HFF-Myc (cell line): ENCODE data around the gene IDI2.

ENCODE experiments used
- DNase-seq: peaks from one replicate; pipeline ENCODE4 v3.0.0-alpha.2; 2011; ENCODE audit warnings: low read depth; ENCODE audit errors: extremely low read depth
- H3K4me3 ChIP-seq: replicated peaks from 2 replicates; pipeline ENCODE4 v1.5.1; 2011; ENCODE audit warnings: low read depth, mild to moderate bottlenecking, control low read depth, low read length
- TF ChIP-seq, protein P1 (sequence below): IDR thresholded peaks from 2 replicates; pipeline ENCODE4 v1.5.1; 2012; ENCODE audit warnings: mild to moderate bottlenecking, low read depth, low read length, control low read depth; ENCODE audit errors: missing control alignments

IDI2 gene

DNA sequence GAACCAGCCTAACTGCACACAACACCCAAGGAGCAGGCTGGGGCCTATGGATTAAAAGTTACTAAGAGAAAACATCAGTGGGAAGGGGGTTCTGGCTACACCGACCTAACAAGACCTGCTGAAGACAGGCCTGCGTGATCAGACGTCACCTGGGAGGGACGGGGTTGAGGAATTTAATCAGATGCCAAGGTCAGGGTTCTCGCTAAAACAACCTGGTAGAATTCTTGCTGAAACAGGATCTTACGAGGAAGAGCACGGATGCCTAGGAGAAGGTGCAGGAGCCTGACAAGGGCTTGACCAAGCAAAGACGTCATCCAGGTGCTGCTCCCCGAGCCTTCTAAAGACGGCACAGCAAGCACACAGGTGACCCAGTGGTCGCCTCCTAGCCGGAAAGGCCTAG lies 1.6 kb downstream of the IDI2 start:
- H3K4me3 ChIP-seq, result no peak overlapping the region
- DNase-seq, result no peak
- TF ChIP-seq, protein P1, sequence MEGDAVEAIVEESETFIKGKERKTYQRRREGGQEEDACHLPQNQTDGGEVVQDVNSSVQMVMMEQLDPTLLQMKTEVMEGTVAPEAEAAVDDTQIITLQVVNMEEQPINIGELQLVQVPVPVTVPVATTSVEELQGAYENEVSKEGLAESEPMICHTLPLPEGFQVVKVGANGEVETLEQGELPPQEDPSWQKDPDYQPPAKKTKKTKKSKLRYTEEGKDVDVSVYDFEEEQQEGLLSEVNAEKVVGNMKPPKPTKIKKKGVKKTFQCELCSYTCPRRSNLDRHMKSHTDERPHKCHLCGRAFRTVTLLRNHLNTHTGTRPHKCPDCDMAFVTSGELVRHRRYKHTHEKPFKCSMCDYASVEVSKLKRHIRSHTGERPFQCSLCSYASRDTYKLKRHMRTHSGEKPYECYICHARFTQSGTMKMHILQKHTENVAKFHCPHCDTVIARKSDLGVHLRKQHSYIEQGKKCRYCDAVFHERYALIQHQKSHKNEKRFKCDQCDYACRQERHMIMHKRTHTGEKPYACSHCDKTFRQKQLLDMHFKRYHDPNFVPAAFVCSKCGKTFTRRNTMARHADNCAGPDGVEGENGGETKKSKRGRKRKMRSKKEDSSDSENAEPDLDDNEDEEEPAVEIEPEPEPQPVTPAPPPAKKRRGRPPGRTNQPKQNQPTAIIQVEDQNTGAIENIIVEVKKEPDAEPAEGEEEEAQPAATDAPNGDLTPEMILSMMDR, result no peak

DNA sequence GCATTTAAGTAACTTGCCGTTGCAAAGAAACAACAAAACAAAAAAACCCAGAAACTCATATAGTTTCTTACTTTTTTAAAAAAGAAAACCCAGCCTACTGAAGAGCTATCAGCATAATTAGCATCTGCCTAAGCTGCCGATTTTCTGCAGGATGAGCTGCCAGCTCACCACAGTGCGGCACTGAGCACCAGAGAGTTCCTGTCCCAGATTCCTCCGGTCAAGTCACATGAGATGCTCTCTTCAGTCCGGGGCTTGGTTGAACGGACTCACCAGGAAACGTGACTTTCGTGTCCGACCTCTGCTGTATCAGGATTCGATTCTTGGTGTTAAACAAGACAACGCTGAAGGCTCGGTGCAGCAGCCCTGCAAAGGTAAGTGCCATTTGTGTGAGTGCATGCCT lies 3.2 kb downstream of the IDI2 start:
- DNase-seq, result no peak
- TF ChIP-seq, protein P1, result no peak
- no peak overlapping the region for H3K4me3 ChIP-seq

DNA sequence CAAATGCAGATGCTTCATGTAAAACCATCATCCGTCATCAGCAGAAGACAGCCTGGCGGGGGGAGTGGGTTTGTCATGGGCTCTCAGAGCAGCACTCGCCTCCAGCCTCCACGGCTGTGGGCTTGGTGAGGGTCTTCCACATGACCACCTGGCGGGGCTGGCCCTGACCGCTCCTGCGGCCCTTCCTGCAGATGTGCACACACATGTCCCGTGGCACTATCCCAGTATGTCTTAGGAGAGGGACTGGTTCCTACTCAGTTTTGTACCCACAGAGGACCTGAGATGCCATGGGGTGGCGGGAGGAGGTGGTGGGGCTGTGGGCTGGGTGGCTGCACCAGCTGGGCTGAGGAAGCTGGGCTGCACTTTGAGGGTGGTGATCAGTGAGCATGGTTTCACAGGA lies 4.7 kb downstream of the IDI2 start:
- no peak overlapping the region for H3K4me3 ChIP-seq
- TF ChIP-seq, protein P1, result no peak
- DNase-seq, result no peak

DNA sequence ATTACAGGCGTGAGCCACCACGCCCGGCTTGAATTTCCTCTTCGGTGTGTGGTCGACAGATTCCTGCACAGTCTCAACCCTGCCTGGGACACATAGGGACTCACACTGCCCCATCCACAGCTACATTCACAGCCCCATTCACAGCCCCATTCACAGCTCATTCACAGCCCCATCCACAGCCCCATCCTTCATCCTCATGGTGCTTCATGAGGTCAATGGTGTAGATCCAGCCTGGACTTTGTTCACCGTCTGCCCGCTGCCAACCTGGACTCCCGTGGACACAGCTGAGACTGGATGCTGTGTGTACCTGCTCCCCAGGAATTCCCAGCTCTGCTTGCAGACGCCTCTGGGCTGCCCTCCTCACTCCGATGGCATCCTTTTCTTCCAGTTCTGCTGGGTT lies 5.2 kb downstream of the IDI2 start:
- DNase-seq, result no peak
- no peak overlapping the region for H3K4me3 ChIP-seq
- TF ChIP-seq, protein P1, result no peak

DNA sequence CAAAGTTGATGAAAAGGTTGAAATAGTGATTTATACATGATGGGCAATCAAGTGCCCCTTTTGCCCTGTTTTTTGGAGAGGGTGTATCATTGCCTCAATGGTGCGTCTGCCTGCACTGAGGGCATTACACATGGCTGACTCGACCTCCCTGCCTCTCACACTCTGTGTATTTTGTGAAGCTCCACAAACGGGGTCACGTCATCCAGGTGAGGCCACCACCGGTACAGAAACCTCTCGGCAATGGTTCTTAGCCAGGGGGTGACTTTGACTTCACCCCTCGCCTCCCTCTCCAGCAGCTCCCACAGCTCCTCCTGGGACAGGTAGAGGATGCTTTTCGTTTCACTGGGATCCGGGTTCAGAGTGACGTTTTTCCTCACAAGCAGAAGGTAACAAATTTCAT lies 6.3 kb downstream of the IDI2 start:
- DNase-seq, result no peak
- H3K4me3 ChIP-seq, result no peak overlapping the region
- TF ChIP-seq, protein P1, result no peak

DNA sequence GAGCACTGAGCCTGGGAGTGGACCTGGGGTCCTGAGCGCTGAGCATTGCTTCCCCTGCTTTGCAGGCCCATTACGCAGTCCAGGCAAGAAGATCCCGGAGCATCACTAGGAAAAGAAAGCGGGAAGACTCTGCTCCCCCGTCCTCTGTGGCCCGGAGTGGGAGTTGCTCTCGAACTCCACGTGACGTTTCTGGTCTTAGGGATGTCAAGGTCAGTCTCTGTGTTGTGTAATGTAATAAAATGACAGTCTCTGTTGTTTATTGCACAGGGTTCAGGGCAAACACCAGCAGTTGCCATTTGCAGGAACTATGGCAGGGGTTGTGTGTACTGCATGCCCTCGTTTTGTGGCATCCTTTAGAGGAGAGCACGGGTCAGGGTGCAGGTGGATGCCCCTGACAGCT lies 10.0 kb downstream of the IDI2 start:
- TF ChIP-seq, protein P1, result no peak
- no peak for DNase-seq
- H3K4me3 ChIP-seq, result no peak overlapping the region

DNA sequence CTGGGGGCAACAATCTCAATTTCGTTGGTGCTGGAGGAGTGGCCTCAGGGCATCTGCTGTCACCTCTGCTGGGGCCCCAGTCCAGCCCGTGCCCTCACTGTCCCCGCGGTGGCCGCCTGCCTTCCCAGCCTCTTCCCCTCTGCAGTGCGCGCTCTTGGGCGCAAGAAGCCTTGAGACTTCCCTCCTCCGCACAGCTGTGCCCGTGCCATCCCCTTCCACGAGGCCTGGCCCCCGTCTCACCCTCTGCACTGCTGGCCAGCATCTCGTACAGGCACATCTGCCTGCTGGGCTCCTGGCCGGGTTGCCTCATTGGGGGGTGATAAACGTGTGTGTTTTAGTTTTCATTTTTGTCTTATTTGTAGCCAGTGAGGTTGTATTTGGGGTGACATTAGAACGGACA lies 14.0 kb downstream of the IDI2 start:
- H3K4me3 ChIP-seq, result no peak overlapping the region
- DNase-seq, result no peak
- TF ChIP-seq, protein P1, result no peak
